ENCODE data around the gene SLC7A6. TPM values are rescaled to one million over a fixed set of nuclear protein-coding genes. Genes with fewer than 3 reads are reported as not detected.

SLC7A6 gene
- polyA plus RNA-seq, 1 donor from 2014 or later: 13.8 TPM

GRCh38 chr16:68310437-68310773 lies 46.1 kb downstream of the SLC7A6 start:
- Mint-ChIP-seq H3K4me3 (peak overlapping the region; percentile 94 to 99 (median 98)), H3K36me3 (no peaks in the 10 kb centered on the region), H3K9me3 (no peaks in the 10 kb centered on the region), H3K27me3 (no peaks in the 10 kb centered on the region), H3K4me1 (peaks cover 26 to 31% (median 30%) of the 10 kb centered on the region in 3 donors), H3K27ac (peak overlapping the region; percentile 57 to 99 (median 95))

- no peaks in the 10 kb centered on the region for H3K36me3 Mint-ChIP-seq
- no peaks in the 10 kb centered on the region for H3K9me3 Mint-ChIP-seq
- peaks cover 26 to 31% (median 30%) of the 10 kb centered on the region in 3 donors for H3K4me1 Mint-ChIP-seq
- no peaks in the 10 kb centered on the region for H3K27me3 Mint-ChIP-seq
- peak within 1 kb of the TSS; percentile 94 to 99 (median 98) for H3K4me3 Mint-ChIP-seq
- peak within 1 kb of the TSS; percentile 57 to 99 (median 95) for H3K27ac Mint-ChIP-seq
Observed at GRCh38 chr16:68310774-68311511, 46.6 kb downstream of the SLC7A6 start, which contains the start of the genes PRMT7 and SLC7A6OS. Gene PRMT7, plus strand, starts transcription at chr16:68311019. Its CDS starts 4,961 bp downstream, at chr16:68315980. Gene SLC7A6OS, minus strand, starts transcription at chr16:68310946. Its CDS starts 20 bp downstream, at chr16:68310926.

GRCh38 chr16:68313116-68313515 lies 48.8 kb downstream of the SLC7A6 start:
- no peaks in the 10 kb centered on the region for H3K27me3 Mint-ChIP-seq
- H3K36me3 Mint-ChIP-seq: no peaks in the 10 kb centered on the region
- H3K4me1 Mint-ChIP-seq: peaks cover 26 to 31% (median 29%) of the 10 kb centered on the region in 3 donors
- H3K4me3 Mint-ChIP-seq: peak overlapping the region in 2 of 4 donors; percentile 10 to 84
- H3K9me3 Mint-ChIP-seq: no peaks in the 10 kb centered on the region
- H3K27ac Mint-ChIP-seq: no peak overlapping the region

GRCh38 chr16:68319185-68319908 lies 55.0 kb downstream of the SLC7A6 start:
- H3K9me3 Mint-ChIP-seq: no peaks in the 10 kb centered on the region
- H3K36me3 Mint-ChIP-seq: no peaks in the 10 kb centered on the region
- no peaks in the 10 kb centered on the region for H3K27me3 Mint-ChIP-seq
- peaks cover 0 to 9% (median 6%) of the 10 kb centered on the region in 3 donors for H3K4me1 Mint-ChIP-seq
- peak overlapping the region in 1 of 4 donors; percentile 17 for H3K4me3 Mint-ChIP-seq
- H3K27ac Mint-ChIP-seq: peak overlapping the region in 1 of 3 donors; percentile 76

DNA sequence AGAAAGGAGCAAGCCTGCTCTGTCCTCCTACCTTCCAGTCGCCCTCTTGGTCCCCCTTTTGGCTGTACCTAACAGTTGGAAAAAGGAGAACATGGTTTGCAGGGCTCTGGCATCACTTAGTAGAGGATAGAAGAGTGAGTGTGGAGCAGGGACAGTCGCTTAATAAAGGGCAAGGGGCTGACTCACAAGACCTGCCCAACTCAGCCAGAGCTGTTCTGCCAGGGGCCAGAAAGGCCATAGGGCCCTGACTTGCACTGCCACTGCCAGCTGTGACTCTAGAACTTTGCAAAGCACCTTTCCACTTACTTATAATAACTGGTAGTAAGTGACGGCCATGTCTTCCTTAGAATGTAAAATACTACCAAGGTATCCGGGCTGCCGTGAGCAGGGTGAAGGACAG lies 60.0 kb downstream of the SLC7A6 start:
- Mint-ChIP-seq H3K36me3 (no peaks in the 10 kb centered on the region), H3K9me3 (no peaks in the 10 kb centered on the region), H3K27ac (no peak overlapping the region), H3K4me1 (peaks cover 0 to 6% (median 2%) of the 10 kb centered on the region in 3 donors), H3K27me3 (no peaks in the 10 kb centered on the region), H3K4me3 (no peak overlapping the region)

GRCh38 chr16:68324780-68325357 lies 60.5 kb downstream of the SLC7A6 start:
- Mint-ChIP-seq H3K9me3 (no peaks in the 10 kb centered on the region), H3K27me3 (no peaks in the 10 kb centered on the region), H3K36me3 (no peaks in the 10 kb centered on the region), H3K27ac (no peak overlapping the region), H3K4me3 (no peak overlapping the region), H3K4me1 (peaks cover 0 to 4% (median 2%) of the 10 kb centered on the region in 3 donors)

- Mint-ChIP-seq H3K36me3 (no peaks in the 10 kb centered on the region), H3K27me3 (no peaks in the 10 kb centered on the region), H3K4me1 (peaks cover 8 to 12% (median 10%) of the 10 kb centered on the region in 3 donors), H3K4me3 (no peak overlapping the region), H3K9me3 (no peaks in the 10 kb centered on the region), H3K27ac (no peak overlapping the region)
Observed at GRCh38 chr16:68328151-68328859, 64.0 kb downstream of the SLC7A6 start.

DNA sequence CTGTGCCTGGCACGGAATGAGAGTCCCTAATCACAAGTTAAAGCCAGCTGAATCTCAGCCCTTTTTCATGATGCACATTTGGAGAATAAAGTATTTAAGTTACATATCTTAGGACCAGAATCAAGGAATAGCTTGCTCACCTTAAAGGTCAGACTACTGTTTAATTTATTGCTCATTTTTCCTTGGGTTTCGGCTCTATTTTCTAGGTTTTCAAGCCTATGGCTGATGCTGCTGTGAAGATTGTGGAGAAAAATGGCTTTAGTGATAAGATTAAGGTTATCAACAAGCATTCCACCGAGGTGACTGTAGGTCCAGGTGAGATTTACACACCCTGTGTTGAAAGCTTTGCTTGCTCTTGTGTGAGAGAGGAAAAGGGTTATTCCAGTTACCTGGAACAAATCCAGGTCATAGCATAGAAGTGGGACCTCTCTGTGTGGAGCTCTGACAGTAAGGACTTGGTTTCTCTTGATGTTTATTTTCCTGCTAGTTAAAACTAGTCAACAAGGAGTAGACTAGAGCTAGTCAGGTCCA lies 64.6 kb downstream of the SLC7A6 start:
- no peaks in the 10 kb centered on the region for H3K9me3 Mint-ChIP-seq
- no peak overlapping the region for H3K27ac Mint-ChIP-seq
- no peaks in the 10 kb centered on the region for H3K36me3 Mint-ChIP-seq

GRCh38 chr16:68331879-68332410 lies 67.6 kb downstream of the SLC7A6 start:
- Mint-ChIP-seq H3K4me1 (peaks cover 12 to 16% (median 12%) of the 10 kb centered on the region in 3 donors), H3K36me3 (no peaks in the 10 kb centered on the region), H3K27ac (peak overlapping the region in 1 of 3 donors; percentile 6), H3K27me3 (no peaks in the 10 kb centered on the region), H3K9me3 (no peaks in the 10 kb centered on the region), H3K4me3 (peak overlapping the region in 1 of 4 donors; percentile 45)

More for the DNA sequence above, 64.6 kb downstream of the SLC7A6 start:
- peaks cover 8 to 12% (median 10%) of the 10 kb centered on the region in 3 donors for H3K4me1 Mint-ChIP-seq
- H3K27me3 Mint-ChIP-seq: no peaks in the 10 kb centered on the region
- no peak overlapping the region for H3K4me3 Mint-ChIP-seq

- peak overlapping the region in 1 of 3 donors; percentile 6 for H3K27ac Mint-ChIP-seq
- no peaks in the 10 kb centered on the region for H3K27me3 Mint-ChIP-seq
- H3K4me1 Mint-ChIP-seq: peaks cover 9 to 16% (median 12%) of the 10 kb centered on the region in 3 donors
- no peaks in the 10 kb centered on the region for H3K9me3 Mint-ChIP-seq
- no peak overlapping the region for H3K4me3 Mint-ChIP-seq
- H3K36me3 Mint-ChIP-seq: no peaks in the 10 kb centered on the region
Observed at GRCh38 chr16:68332411-68333121, 68.2 kb downstream of the SLC7A6 start.

- H3K9me3 Mint-ChIP-seq: no peaks in the 10 kb centered on the region
Observed at GRCh38 chr16:68335175-68335574, 70.8 kb downstream of the SLC7A6 start.

DNA sequence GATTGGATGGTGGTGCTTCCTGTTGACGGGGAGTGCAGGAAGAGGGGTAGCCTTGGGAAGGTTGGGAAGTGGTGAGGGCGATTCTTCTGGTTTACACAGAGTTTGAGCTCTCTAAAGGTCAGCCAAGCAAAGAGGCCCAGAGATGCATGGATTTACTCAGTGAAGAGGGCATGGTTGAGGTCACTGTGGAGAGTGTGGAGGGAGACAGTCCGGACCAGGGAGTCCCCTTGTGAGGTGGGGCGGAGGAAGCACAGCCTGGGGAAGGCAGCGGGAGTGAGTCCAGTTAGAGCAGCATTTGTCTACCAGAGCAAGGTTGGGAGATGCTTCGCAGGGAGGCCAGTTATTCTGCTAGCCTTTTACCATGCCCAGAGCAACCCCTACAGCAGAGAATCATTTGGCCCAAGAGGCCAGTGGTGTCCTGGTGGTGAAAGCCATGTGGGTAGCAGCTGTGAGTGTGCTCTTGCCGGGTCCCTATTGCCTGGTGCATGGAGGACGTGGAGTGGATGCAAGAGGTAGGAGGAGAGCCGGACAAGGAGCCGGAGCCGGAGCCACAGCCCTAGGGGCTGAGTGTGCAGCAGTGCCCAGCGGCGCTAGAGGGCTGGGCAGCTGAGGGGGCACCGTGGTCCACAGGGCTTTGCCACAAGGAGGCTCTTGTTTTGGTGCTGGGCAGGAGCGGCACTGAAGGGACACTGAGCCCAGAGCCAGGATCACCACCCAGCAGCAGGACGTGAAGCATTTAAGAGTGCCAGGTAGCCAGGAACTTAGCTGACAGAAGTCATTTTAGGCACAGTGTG lies 74.2 kb downstream of the SLC7A6 start:
- Mint-ChIP-seq H3K4me1 (peaks cover 0 to 6% (median 6%) of the 10 kb centered on the region in 3 donors), H3K27ac (no peak overlapping the region), H3K36me3 (peaks cover 6% of the 10 kb centered on the region), H3K4me3 (no peak overlapping the region), H3K27me3 (no peaks in the 10 kb centered on the region), H3K9me3 (no peaks in the 10 kb centered on the region)

More at GRCh38 chr16:68335175-68335574, 70.8 kb downstream of the SLC7A6 start:
- Mint-ChIP-seq H3K4me1 (peaks cover 8 to 16% (median 11%) of the 10 kb centered on the region in 3 donors), H3K27ac (peak overlapping the region in 1 of 3 donors; percentile 61), H3K27me3 (no peaks in the 10 kb centered on the region), H3K4me3 (no peak overlapping the region), H3K36me3 (peaks cover 3% of the 10 kb centered on the region)

DNA sequence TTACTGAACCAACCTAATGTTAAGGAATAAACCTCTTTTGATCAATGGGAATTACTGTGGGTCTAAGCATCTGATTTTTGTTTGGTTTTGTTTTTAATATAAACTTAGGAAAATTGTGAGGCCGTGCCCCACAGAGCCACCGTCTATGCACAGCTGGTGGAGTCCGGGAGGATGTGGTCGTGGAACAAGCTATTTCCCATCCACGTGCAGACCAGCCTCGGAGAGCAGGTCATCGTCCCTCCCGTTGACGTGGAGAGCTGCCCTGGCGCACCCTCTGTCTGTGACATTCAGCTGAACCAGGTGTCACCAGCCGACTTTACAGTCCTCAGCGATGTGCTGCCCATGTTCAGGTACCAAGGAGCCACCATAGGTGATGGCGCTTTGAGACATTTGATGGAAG lies 74.9 kb downstream of the SLC7A6 start:
- H3K4me1 Mint-ChIP-seq: peaks cover 0 to 5% (median 3%) of the 10 kb centered on the region in 3 donors
- H3K36me3 Mint-ChIP-seq: peaks cover 6% of the 10 kb centered on the region
- H3K27me3 Mint-ChIP-seq: no peaks in the 10 kb centered on the region
- no peak overlapping the region for H3K27ac Mint-ChIP-seq
- no peaks in the 10 kb centered on the region for H3K9me3 Mint-ChIP-seq
- H3K4me3 Mint-ChIP-seq: no peak overlapping the region
